Stimulated activated CD4-positive, alpha-beta T cell treated with anti-CD3 and anti-CD28 coated beads, TNF-alpha, amount 100 ng/mL, for 48 hours (primary cell): ENCODE data around the gene B4GALT3.

Experiments used
- DNase-seq, 3 donors: peaks; one replicate each; pipeline ENCODE4 v3.0.0-alpha.2; 2020; ENCODE audit warnings: low read depth in 3 of 3

Gene B4GALT3

DNA sequence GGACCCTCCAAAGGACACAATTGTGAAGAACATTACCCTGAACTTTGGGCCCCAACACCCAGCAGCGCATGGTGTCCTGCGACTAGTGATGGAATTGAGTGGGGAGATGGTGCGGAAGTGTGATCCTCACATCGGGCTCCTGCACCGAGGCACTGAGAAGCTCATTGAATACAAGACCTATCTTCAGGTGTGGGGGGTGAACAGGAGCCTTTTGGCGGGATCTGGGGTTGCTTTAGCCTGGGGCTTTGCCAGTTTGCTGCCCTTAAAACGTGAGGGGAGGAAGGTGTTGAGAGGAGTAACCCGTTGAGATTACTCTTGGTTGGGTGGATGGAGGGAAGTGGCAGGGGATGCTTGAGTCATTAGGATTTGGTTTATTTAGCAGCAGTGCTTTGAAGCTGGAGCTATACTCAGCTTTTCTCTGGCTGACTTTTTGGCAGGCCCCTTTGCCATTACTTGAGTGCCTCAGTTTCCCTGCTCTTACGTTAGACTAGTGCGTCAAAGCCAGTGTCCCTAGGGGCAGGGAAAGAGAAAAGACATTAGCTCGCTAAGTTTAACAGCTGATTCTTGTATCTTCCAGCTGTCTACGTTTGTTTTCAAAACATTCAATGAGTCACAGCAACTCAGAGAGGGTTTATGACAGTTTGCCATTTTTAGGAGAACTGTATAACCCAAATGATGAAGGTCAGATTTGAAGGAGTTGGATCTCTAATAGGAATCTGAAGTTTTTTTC is 29.3 kb upstream of the B4GALT3 start:
- DNase-seq: no peak

DNA sequence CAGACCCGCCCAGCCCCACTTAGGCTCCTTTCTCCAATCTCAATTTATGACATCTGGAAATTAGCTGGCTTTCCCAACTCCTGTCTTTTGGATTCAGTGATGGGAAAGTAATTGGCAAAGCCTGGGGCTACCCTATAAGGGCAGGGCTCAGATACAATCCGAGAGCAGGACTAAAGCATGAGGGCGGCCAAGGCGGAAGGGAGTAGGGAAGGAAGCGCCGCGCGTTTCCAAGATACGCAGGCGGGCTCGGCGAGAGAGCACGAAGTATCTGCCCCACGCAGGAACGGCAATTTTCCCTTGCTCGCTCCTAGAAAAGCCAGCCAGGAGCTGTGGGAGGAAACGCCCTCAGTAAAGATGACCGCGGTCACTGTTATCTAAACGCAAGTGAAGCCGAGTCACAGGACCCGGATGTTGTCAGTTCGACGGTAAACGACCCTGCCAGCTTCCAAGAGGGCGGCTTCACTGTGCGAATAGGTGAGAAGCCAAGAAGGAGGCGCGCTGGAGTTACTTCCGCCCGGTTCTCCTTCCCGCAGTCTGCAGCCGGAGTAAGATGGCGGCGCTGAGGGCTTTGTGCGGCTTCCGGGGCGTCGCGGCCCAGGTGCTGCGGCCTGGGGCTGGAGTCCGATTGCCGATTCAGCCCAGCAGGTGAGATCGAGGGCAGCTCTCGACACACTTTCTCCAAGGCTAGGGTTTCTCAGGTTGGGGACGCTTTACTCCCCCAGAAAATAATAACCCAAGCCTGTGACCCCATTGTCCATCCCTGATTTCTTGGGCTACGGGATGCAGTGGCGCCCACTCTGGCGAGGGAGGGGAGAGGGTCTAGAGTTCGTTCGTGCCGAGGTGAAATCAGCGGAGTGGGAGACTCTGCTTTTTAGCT is 24.8 kb upstream of the B4GALT3 start, which contains the start of gene NDUFS2:
Gene NDUFS2, plus strand, starts transcription at position 532 of the 877 bp plus-strand sequence. Its CDS starts 19 bp downstream, at position 551.
- DNase-seq: peak; percentile 88 to 94 (median 90)

DNA sequence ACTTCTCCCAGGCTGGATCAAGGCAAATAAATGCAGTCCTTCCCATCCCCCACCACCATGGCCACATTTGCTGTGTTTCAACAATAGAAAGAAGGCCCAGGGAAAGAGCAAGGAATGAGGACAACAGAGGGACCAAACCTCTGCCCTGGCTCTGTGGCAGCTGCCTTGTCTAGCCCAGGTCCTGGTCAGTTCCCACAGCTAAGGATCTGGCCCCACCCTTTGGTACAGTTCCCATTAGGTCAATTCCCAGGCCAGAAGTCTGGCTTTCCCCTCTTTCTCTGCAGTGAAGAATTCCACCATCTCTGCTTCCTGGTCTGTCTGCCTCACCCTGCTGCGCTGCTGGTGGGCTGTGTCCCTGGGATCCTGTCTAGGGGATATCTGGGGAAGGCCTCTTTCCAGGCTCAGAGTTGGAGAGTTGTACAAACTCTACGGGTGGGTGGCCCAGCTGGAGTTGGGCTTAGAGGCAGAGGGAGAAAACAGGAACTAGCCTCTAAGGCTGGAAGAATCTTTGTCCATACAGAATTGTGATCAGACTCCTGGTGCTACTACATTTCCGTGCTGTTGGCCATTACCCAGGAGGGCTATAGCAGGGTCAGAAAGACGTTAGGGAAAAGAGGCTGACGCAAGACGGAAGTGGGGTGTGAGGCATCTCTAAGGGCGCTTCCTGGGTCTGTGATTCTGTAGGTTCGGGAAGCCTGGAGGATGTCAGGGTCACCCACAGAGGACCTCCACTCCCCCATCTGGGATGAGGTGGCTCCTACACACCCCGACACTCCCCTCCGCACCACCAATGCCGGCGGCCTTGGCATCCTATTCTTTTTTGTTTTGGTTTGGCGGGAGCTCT is 23.9 kb upstream of the B4GALT3 start:
- DNase-seq: no peak

DNA sequence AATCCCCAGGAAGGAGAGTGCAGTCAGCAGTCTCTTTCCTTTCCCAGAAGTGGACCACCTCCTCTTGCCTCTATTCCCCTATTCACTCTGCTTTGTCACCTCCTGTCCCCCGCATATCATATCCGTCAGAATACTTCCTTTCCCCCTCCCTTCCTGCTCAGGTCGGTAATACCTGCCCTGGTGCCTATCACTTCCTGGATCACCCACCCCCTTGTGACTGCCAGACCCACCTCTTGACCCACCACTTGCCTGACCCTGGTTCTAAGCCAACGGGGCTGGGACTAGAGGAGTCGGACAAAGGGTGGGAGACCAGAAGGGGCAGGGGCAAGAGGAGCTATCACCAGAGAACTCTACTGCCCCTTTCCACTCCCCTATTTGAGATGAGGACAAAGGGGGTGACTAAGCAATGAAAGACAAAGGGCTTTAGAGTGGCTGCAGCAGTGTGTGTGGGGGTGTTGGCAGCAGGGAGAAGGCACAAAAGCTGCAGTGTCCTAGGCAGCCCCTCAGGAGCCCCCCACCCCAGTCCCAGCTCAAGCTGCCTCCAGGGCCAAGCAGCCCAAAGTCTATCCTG is 23.2 kb upstream of the B4GALT3 start:
- DNase-seq: no peak

DNA sequence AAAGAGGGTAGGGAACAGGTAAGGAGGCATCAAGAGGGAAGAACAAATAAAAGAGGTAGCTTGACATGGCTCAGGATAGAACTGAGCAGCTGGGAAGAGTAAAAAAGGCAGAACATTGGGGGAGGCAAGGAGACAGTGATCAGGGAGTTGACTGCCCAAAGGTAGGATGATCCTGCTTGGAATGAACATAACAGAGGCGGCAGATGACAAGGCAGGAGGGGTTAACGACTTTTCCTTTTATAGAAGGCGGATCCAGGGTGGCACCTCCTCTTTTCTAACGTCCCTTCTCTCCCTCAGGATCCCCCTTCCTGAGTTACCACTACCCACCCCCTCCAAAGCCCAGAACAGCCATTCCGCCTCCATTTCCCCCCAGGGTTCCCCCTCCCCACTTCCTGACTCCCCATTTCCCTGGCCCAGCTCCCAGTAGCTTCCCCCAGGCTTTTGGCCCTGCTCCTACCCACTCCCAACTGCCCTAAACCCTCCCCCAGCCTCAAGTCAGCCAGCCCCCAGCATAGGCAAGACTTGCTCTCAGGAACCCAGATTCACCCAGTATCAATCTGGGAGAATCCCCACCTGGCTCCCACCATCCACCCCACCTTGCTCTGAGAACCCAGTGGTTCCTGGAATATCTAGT is 22.3 kb upstream of the B4GALT3 start:
- DNase-seq: no peak

DNA sequence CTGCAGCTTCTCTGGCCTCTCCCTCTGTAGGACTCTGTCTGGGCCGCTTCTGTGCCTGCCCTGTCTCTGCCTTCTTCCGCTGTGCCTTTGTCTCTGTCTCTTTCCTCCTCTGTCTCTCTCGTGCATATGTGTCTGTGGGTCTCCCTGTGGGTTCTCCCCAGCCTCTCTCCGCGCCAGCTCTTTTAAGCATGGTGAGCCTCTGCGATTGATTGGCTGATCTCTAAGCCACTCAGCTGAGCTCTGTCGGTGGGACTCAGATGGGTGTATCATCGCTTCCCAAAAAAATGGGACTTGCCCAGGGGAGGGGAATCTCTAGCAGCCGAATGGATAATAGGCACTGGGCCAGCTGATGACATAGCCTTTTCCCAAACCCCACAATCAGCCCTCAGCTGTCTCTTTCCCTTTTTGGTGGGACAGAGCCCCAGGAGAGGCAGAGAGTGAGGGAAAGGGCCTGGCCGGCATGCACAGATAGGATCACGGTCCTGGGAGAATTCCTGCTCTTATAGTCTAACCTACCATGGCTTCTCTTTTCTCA is 21.7 kb upstream of the B4GALT3 start, which contains the start of gene ADAMTS4:
Gene ADAMTS4, minus strand, starts transcription at position 158 of the 535 bp plus-strand sequence. CDS start 427 bp downstream, outside the sequence.
- no peak for DNase-seq

DNA sequence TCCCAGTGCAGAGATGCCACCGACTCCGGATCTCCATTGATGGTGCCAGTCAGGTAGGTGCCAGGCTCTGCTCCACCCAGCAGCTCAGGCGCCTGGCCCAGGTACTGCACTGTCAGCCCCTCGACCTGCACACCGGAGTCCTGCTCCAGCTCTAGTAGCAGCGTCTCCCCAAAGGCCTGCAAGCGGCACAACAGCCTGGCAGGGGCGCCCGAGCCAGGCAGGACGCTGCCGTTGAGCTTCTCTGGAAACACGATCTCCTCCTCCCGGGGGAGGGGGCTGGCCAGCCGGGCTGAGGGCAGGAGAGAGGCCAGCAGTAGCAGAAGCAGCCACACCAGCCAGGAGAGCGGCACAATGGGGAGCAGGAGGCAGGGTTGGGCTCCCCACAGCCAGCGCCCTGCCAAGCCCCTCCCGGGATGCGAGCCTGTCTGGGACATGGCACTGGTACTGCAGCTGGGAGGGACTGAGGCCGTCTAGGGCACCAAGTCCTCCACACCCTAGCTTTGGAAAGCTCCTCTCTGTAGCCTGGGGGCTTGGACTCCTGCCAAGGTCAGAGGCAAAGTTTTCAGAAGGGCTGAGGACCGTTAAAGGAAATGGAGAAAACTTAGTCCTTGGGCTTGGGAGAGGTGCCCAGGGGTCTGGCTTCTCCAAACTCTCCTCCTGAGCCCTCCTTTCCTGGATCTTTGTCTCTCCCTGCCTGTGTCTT is 21.0 kb upstream of the B4GALT3 start:
- no peak for DNase-seq

DNA sequence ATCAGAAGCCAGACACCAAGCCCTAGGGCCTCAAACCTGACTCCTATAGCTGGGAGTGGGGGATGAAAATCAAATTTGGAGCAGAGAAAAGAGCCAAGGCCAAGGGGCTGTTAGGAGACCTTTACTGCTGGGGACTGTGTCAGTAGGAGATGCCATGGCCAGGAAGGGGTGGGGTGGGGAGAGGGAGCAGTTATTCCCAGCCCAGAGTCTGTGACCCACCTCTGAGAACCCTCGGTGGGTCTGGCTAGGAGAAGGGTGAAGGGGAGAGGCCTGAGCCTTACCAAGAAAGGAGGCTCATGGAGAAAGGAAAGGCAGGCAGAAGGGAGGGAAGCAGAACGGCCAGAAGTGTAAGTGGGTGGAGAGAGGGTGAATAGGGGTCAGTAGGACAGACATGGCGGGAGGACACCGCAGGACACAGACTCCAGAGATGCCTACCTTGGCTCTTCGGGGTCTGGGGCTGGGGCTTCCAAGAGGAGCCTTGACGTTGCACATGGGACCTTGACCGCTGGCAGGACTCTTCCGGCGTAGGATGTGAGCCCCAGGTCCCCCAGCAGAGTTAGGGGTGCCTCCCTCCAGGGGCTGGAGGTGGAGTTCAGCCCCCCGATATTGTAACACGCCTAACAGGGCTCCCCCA is 20.4 kb upstream of the B4GALT3 start:
- DNase-seq: no peak

DNA sequence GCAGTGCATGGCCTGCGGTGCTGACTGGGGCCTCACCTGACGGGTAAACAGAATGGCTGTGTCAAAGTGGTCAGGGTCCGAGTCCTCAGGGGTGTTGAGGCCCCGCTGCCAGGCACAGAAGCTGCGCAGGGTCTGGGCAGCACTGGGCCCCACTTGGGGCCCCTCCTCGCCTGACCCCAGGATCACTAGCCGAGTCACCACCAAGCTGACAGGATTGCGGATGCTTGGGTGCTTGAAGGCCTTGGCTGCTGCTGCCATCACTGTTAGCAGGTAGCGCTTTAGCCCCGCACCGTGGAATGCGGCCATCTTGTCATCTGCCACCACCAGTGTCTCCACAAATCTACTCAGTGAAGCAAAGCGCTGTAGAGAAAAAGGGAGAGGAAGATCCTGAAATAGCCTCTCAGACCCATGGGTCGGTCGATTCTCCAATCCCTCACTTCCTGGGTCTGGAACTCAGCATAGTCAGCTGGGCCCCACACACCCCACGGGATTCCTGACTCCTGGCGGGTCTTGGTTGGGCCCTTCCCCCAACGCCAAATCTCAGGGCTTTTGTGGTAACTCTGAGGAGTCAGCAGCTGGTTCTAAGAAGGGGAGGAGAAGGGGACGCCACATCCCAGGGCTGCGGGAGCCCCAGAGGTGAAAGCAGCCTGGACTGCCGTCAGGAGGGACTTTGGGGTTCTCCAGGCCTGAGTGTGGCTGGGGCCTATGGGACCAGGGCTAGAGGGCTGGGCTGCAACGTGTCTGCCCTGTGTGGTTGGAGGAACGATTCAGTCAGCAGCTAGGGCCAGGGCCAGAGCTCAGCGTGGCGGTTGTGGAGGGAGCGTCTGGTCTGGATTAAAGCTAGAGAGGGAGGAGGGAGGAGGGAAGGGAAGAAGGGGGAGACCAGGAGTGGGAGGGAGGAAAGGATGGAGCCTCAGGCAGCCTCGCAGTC is 19.5 kb upstream of the B4GALT3 start:
- no peak for DNase-seq

DNA sequence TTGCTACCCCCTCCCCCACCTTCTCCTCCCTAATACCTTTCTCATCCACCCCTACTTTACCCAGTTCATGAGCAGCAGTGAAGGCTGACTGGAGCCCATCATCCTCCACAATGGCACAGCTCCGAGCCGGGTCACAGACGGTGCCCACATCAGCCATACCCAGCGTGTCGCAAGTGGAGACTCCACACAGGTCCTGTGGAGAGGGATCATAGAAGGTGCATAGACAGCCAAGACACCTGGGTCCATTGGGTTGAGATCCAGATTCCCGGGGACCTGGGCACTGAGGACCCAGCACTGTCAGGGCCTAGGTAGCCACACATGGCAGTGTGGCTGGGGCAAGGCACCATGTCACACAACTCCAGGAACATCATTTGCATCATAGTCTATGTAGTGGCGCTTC is 18.8 kb upstream of the B4GALT3 start:
- DNase-seq: no peak

DNA sequence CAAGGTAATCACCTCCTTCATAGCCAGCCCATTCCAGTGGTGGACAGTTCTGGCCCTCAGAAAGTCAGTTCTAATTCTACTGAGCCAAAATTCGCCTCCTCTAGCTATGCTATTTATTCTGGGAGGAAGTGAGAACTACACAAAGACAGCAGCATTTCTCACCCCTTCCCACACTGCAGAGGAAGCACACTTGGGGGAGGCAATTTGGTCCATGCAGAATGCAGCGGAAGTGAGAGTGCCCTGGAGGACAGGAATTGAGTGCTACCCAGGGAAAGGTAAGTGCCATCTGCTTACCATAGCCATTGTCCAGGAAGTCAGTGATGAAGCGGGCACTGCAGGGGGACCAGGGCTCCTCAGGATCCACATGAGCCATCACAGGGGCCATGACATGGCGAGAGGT is 17.9 kb upstream of the B4GALT3 start:
- no peak for DNase-seq

DNA sequence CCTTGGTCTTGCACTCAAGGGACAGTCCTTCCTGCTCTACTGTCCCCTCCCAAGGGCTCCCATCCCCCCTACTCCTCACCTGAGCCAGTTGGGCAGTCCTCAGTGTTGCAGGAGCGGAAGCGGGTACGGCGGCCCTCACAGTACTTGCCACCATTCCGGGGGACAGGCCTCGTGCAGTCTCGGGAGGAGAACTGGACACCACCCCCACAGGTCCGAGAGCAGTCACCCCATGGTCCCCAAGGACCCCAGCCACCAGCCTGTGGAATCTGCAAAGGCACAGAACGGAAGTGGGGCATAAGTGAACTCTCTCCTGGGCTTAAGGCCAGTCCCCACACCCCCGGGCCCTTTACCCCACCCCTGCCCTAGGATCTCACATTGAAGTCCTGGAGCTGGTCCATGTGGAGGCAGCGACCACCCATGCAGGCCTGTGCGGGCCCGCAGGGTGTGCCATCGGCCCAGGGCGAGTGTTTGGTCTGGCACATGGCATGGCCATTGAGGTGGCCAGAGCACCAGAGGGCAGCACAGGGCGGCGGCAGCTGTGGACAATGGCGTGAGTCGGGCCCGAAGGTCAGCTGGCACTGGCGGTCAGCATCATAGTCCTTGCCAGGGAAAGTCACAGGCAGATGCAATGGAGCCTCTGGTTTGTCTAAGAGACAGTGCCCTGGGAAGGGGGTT is 16.4 kb upstream of the B4GALT3 start:
- DNase-seq: no peak

DNA sequence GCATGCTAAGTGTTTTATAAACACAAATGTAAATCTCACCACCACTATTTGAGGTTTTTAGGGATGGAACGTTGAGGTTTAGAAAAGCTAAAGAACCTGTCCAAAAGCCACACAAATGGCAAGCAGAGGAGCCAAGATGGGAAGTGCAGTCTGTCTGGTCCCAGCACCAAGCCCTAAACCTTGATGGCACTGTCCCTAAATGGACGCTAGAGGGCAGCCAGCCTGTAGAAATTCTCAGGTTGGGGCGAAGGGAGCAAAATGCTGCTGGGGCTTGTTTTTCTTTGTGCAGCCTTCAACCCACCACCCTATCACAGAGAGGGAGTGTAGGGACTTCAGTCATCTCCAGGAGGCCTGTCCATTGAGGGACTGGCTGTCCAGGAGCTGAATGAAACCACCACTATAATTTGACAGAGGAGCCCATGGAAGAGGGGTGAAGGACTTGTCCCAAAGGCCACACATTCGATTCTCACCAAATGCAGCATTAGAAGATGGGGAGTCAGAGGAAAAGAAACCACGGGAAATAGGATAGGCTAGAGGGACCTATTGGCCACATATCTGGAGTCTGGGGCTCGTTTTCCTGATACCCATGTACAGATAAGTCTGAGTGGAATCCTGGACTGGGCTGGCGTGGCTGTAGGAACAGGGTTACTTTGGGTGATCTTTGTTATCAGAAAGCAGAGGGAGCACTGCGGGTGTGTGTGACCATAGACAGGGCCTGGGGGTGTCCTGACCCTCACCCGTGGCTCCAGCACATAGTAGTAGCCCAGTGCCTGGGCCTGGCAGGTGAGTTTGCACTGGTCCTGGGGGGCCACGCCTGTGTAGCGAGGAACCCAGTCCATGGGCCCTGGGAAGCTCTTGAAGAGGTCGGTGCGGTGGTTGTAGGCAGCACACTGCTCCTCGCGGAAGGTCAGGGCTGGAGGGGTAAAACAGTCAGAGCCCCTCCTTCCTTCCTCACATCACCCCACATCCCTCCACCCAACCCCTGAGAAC is 15.5 kb upstream of the B4GALT3 start:
- DNase-seq: peak; percentile 38 to 57 (median 44)

DNA sequence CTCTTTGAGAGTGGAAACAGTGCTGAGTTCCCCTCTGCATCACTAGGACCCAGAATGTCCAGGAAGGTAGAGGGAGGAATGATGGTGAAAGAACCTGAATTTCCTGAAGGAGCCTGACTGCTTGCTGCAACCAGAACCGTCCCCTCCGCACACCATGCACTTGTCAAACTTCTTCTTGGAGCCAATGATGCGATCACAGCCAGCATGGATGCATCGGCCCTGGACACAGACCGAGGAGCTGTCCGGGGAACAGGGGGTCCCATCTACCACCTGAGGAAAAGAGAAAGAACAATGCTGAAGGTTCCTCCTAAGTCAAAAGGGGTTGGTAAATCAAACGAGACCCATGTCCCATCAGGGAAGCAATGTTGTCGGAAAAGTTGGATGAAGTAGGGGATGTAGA is 14.7 kb upstream of the B4GALT3 start:
- no peak for DNase-seq

DNA sequence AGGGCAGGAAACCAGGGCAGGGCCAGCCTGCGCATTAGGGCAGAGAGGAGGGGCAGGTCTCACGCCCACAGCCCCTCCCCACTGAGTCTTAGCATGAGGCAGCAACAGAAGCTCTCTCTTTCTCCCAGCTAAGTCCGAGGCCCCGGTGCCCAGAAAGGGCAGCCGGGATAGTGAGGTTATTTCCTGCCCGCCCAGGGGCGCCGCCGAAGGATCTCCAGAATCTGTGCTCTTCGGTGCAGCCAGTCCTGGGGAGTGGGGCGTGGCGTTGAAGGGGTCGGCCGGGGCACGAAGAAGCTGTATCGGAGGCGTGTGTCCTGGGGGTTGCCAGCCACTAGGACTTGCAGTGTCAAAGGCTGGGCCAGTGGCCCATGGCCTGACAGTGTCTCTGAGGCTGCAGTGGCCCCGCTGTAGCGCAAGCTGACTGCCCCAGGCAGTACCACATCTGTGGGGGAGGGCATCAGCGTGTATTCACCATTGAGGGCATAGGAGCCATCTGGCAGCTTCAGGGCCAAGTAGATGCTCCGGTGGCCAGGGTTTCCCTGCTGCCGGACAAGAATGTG is 13.7 kb upstream of the B4GALT3 start:
- DNase-seq: no peak

DNA sequence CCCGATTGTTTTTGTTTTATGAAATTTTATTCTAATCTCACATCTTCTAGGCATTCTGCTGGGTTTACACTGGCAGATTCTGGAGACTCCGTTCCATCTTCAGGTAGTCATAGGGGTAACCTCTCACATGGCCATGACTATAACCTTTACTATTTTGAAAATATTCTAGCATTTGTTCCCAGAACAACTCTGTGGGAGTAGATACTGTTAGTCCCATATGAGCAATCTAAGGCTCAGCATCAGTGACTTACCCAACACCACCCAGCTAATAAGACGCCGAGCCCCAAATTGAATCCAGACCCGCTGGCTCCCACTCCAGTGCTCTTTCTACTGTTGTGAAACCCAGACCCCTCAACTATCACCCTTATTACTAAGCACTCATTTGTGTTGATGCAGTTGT is 11.7 kb upstream of the B4GALT3 start:
- DNase-seq: no peak
